ENCODE data around the gene MAP1LC3B.

DNA sequence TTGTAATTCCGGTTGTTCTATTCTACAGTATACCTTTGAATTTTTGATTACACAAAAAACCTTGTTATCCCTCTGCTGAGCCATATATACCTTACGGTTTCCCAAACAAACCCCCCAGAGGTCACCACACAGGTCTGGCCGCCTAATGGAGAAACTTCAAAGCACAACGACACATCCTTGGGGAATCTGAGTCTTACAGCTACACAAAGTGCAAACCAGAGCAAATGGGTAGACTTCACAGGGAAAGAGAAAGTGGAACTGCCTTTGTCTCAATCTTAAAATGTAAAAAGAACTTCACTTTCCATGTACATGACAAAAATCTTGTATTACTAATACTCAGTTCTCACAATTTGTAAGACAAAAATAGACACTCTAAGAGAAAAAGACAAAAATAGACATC is 11.3 kb upstream of the MAP1LC3B start:
- TF ChIP-seq, protein P1, sequence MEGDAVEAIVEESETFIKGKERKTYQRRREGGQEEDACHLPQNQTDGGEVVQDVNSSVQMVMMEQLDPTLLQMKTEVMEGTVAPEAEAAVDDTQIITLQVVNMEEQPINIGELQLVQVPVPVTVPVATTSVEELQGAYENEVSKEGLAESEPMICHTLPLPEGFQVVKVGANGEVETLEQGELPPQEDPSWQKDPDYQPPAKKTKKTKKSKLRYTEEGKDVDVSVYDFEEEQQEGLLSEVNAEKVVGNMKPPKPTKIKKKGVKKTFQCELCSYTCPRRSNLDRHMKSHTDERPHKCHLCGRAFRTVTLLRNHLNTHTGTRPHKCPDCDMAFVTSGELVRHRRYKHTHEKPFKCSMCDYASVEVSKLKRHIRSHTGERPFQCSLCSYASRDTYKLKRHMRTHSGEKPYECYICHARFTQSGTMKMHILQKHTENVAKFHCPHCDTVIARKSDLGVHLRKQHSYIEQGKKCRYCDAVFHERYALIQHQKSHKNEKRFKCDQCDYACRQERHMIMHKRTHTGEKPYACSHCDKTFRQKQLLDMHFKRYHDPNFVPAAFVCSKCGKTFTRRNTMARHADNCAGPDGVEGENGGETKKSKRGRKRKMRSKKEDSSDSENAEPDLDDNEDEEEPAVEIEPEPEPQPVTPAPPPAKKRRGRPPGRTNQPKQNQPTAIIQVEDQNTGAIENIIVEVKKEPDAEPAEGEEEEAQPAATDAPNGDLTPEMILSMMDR (IDR thresholded peaks at IDR 0.05), result no peak
- TF ChIP-seq POLR2A (IDR thresholded peaks at IDR 0.05), result no peak

Measured in uterus (tissue), 2 donors.